ENCODE results near the gene NACC1.

- TF ChIP-seq POLR2A (IDR thresholded peaks at IDR 0.05), result no peak
- TF ChIP-seq, protein P1, sequence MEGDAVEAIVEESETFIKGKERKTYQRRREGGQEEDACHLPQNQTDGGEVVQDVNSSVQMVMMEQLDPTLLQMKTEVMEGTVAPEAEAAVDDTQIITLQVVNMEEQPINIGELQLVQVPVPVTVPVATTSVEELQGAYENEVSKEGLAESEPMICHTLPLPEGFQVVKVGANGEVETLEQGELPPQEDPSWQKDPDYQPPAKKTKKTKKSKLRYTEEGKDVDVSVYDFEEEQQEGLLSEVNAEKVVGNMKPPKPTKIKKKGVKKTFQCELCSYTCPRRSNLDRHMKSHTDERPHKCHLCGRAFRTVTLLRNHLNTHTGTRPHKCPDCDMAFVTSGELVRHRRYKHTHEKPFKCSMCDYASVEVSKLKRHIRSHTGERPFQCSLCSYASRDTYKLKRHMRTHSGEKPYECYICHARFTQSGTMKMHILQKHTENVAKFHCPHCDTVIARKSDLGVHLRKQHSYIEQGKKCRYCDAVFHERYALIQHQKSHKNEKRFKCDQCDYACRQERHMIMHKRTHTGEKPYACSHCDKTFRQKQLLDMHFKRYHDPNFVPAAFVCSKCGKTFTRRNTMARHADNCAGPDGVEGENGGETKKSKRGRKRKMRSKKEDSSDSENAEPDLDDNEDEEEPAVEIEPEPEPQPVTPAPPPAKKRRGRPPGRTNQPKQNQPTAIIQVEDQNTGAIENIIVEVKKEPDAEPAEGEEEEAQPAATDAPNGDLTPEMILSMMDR (IDR thresholded peaks at IDR 0.05), result no peak
Measured at GRCh38 chr19:13133241-13133870, 15.3 kb downstream of the NACC1 start.

All from adrenal gland (tissue), 5 donors.